Activated CD4-positive, alpha-beta T cell treated with anti-CD3 and anti-CD28 coated beads for 24 hours (primary cell): ENCODE data around the gene SYTL1.

Experiments
- DNase-seq, 2 donors: peaks; one replicate each; pipeline ENCODE4 v3.0.0-alpha.2; 2020; ENCODE audit warnings: low read depth in 2 of 2

SYTL1 gene

GRCh38 chr1:27318596-27318995 is 23.2 kb upstream of the SYTL1 start:
- DNase-seq = no peak

GRCh38 chr1:27321813-27322568 is 19.8 kb upstream of the SYTL1 start, which contains the start of gene TMEM222:
TMEM222 (plus strand) TSS chr1:27322163; CDS start chr1:27322198, 35 bp downstream.
- DNase-seq = peak; percentile 95 to 96

GRCh38 chr1:27322569-27323240 is 19.1 kb upstream of the SYTL1 start:
- no peak for DNase-seq

GRCh38 chr1:27325286-27325685 is 16.5 kb upstream of the SYTL1 start:
- no peak for DNase-seq

GRCh38 chr1:27327964-27328363 is 13.9 kb upstream of the SYTL1 start:
- DNase-seq = no peak

- no peak for DNase-seq
These were observed 11.0 kb upstream of the SYTL1 start for GRCh38 chr1:27330786-27331185.

- DNase-seq = no peak
These were observed 10.4 kb upstream of the SYTL1 start for GRCh38 chr1:27331426-27331825.

GRCh38 chr1:27331922-27332321 is 9.9 kb upstream of the SYTL1 start:
- no peak for DNase-seq

- no peak for DNase-seq
These were observed 9.1 kb upstream of the SYTL1 start for GRCh38 chr1:27332536-27333281.

GRCh38 chr1:27333717-27334279 is 8.0 kb upstream of the SYTL1 start:
- DNase-seq = no peak

GRCh38 chr1:27335506-27336422 is 6.1 kb upstream of the SYTL1 start:
- no peak for DNase-seq

GRCh38 chr1:27336756-27337155 is 5.1 kb upstream of the SYTL1 start:
- no peak for DNase-seq

GRCh38 chr1:27338751-27339150 is 3.1 kb upstream of the SYTL1 start:
- no peak for DNase-seq

- DNase-seq = no peak
These were observed 2.6 kb upstream of the SYTL1 start for GRCh38 chr1:27339213-27339612.

- DNase-seq = no peak
These were observed 562 bp downstream of the SYTL1 start for GRCh38 chr1:27342391-27342777.

GRCh38 chr1:27342778-27343638 is 1.2 kb downstream of the SYTL1 start:
- DNase-seq = no peak

GRCh38 chr1:27343639-27344025 is 1.8 kb downstream of the SYTL1 start:
- DNase-seq = no peak

GRCh38 chr1:27345272-27345671 is 3.5 kb downstream of the SYTL1 start:
- no peak for DNase-seq

- DNase-seq = no peak
These were observed 4.5 kb downstream of the SYTL1 start for GRCh38 chr1:27346357-27346756.

- DNase-seq = no peak
These were observed 5.3 kb downstream of the SYTL1 start for GRCh38 chr1:27346991-27347624.
